GM23338 (cell line): Measurements from ENCODE around the gene LRRC47. TPM values are rescaled to one million over a fixed set of nuclear protein-coding genes. Genes with fewer than 3 reads are reported as not detected.

Experiments used
- ATAC-seq: fragments of 200-7000 bp; cut with Tn5 transposase; 3 replicates; pipeline ENCODE4 v1.9.1; 2020
- DNase-seq: peaks from one replicate; pipeline ENCODE4 v3.0.0-alpha.2; 2015; ENCODE audit warnings: low spot score
- H2AFZ ChIP-seq: fragments of 200-600 bp; sonication (generic); 2 replicates; pipeline ENCODE4 v1.8.0; 2016; ENCODE audit warnings: antibody characterized with exemption, mild to moderate bottlenecking, moderate library complexity
- H3F3A ChIP-seq: fragments of 200-600 bp; sonication (generic); replicated peaks from 2 replicates; pipeline ENCODE4 v1.8.0; 2017; ENCODE audit warnings: antibody characterized with exemption, mixed run types, low read depth
- H3K27ac ChIP-seq: fragments of 200-600 bp; sonication (generic); 2 replicates; pipeline ENCODE4 v1.6.1; 2016; ENCODE audit warnings: low read depth
- H3K27me3 ChIP-seq: fragments of 200-600 bp; sonication (generic); 2 replicates; pipeline ENCODE4 v1.8.0; 2016; ENCODE audit warnings: mild to moderate bottlenecking, mixed run types, moderate library complexity; ENCODE audit not compliant: insufficient read depth
- H3K36me3 ChIP-seq: fragments of 200-600 bp; sonication (generic); 2 replicates; pipeline ENCODE4 v1.8.0; 2016; ENCODE audit warnings: mild to moderate bottlenecking; ENCODE audit not compliant: insufficient read depth
- H3K4me1 ChIP-seq: fragments of 200-600 bp; sonication (generic); 2 replicates; pipeline ENCODE4 v1.8.0; 2016; ENCODE audit warnings: mild to moderate bottlenecking, moderate library complexity; ENCODE audit not compliant: insufficient read depth
- H3K4me2 ChIP-seq: fragments of 200-600 bp; sonication (generic); 2 replicates; pipeline ENCODE4 v1.7.1; 2017; ENCODE audit warnings: mixed run types
- H3K4me3 ChIP-seq: fragments of 200-600 bp; sonication (generic); 2 replicates; pipeline ENCODE4 v1.6.1; 2016; ENCODE audit warnings: mixed run types
- H3K79me2 ChIP-seq: fragments of 200-600 bp; sonication (generic); replicated peaks from 2 replicates; pipeline ENCODE4 v1.8.0; 2017; ENCODE audit warnings: mild to moderate bottlenecking; ENCODE audit not compliant: insufficient read depth
- H3K9me2 ChIP-seq: fragments of 200-600 bp; sonication (generic); 2 replicates; pipeline ENCODE4 v1.8.0; 2017; ENCODE audit not compliant: insufficient read depth
- H4K20me1 ChIP-seq: fragments of 200-600 bp; sonication (generic); replicated peaks from 2 replicates; pipeline ENCODE4 v1.8.0; 2017; ENCODE audit warnings: mild to moderate bottlenecking; ENCODE audit not compliant: insufficient read depth
- H3K27ac Mint-ChIP-seq: 2 replicates; pipeline ENCODE4 v1.8.0; 2020; ENCODE audit warnings: inconsistent platforms, mild to moderate bottlenecking, moderate library complexity, mixed read lengths
- H3K27me3 Mint-ChIP-seq: 3 replicates; pipeline ENCODE4 v1.8.0; 2022; ENCODE audit warnings: low read depth, mild to moderate bottlenecking, moderate library complexity, mixed read lengths, inconsistent platforms; ENCODE audit not compliant: insufficient read depth, poor library complexity
- H3K36me3 Mint-ChIP-seq: 3 replicates; pipeline ENCODE4 v1.8.0; 2021; ENCODE audit warnings: low read depth, mild to moderate bottlenecking, inconsistent platforms, moderate library complexity, mixed read lengths
- H3K4me1 Mint-ChIP-seq: 3 replicates; pipeline ENCODE4 v1.8.0; 2020; ENCODE audit warnings: mild to moderate bottlenecking, inconsistent platforms, mixed read lengths
- H3K4me3 Mint-ChIP-seq: 3 replicates; pipeline ENCODE4 v1.8.0; 2021; ENCODE audit warnings: moderate library complexity, mild to moderate bottlenecking, inconsistent platforms, mixed read lengths
- H3K9me3 Mint-ChIP-seq: 3 replicates; pipeline ENCODE4 v1.8.0; 2020; ENCODE audit warnings: moderate library complexity, mild to moderate bottlenecking, inconsistent platforms, mixed read lengths
- CREB1 ChIP-seq: fragments of 250-450 bp; sonication (Bioruptor Pico); IDR thresholded peaks from 2 replicates; pipeline ENCODE4 v1.5.0; 2020; ENCODE audit warnings: low read depth, mild to moderate bottlenecking, moderate library complexity
- ETS1 ChIP-seq: IDR thresholded peaks from 2 replicates; pipeline ENCODE4 v1.6.1; 2016; ENCODE audit warnings: antibody characterized with exemption
- EZH2 ChIP-seq: fragments of 200-600 bp; sonication (generic); IDR thresholded peaks from one replicate; pipeline ENCODE4 v1.8.0; 2017; ENCODE audit warnings: antibody characterized with exemption, mild to moderate bottlenecking, low read depth; ENCODE audit not compliant: unreplicated experiment
- EZH2phosphoT487 ChIP-seq: fragments of 200-600 bp; sonication (generic); IDR thresholded peaks from one replicate; pipeline ENCODE4 v1.8.1; 2018; ENCODE audit warnings: antibody characterized with exemption; ENCODE audit not compliant: unreplicated experiment
- JUNB ChIP-seq: IDR thresholded peaks from one replicate; pipeline ENCODE4 v1.6.1; 2016; ENCODE audit warnings: antibody characterized with exemption; ENCODE audit not compliant: unreplicated experiment
- NANOG ChIP-seq: IDR thresholded peaks from 2 replicates; pipeline ENCODE4 v1.6.1; 2016; ENCODE audit warnings: antibody characterized with exemption, borderline replicate concordance
- POLR2AphosphoS5 ChIP-seq: IDR thresholded peaks from 2 replicates; pipeline ENCODE4 v1.6.1; 2016; ENCODE audit warnings: antibody characterized with exemption, low read depth
- STAT1 ChIP-seq: IDR thresholded peaks from one replicate; pipeline ENCODE4 v1.6.1; 2016; ENCODE audit warnings: antibody characterized with exemption; ENCODE audit not compliant: unreplicated experiment
- ZNF114 ChIP-seq: fragments of 250-450 bp; sonication (Bioruptor Pico); IDR thresholded peaks from 2 replicates; pipeline ENCODE4 v1.5.0; 2020; ENCODE audit warnings: mild to moderate bottlenecking, moderate library complexity
- ZNF331 ChIP-seq: fragments of 250-450 bp; sonication (Bioruptor Pico); IDR thresholded peaks from 2 replicates; pipeline ENCODE4 v1.5.0; 2020; ENCODE audit warnings: low read depth, mild to moderate bottlenecking, moderate library complexity
- ZNF462 ChIP-seq: fragments of 250-450 bp; sonication (Bioruptor Pico); IDR thresholded peaks from 2 replicates; pipeline ENCODE4 v1.5.0; 2020; ENCODE audit warnings: mild to moderate bottlenecking, moderate library complexity
- polyA plus RNA-seq: library from polyadenylated mRNA; unstranded; fragments of >200 nt; fragmentation: Nextera tagmentation; extraction: Ambion mirVana; gene quantifications from 2 replicates; pipeline ENCODE4 v1.2.1, GENCODE V29; 2016
- total RNA-seq: library from RNA; depleted of rRNA; stranded (reverse); fragments of >200 nt; shearing (Covaris generic); gene quantifications from 2 replicates; pipeline ENCODE4 v1.2.3, GENCODE V29; 2014
- TF ChIP-seq, protein P1 (sequence below): IDR thresholded peaks from one replicate; pipeline ENCODE4 v1.6.1; 2018; ENCODE audit warnings: antibody characterized with exemption; ENCODE audit not compliant: unreplicated experiment
- TF ChIP-seq, protein P2 (sequence below), 2 experiments: fragments of 200-600 bp in 1 of 2; sonication (generic) in 1 of 2; conservative IDR thresholded peaks; 2 replicates each; pipeline versions ENCODE4 v1.5.1 to v1.6.1; 2016 to 2017; ENCODE audit warnings: antibody characterized with exemption in 2 of 2, low read depth in 2 of 2, mild to moderate bottlenecking in 2 of 2, moderate library complexity in 1 of 2

LRRC47 gene
- total and polyA plus RNA-seq, 2 experiments from 2014 or later: 15.8 to 76.8 TPM

- no peak overlapping the region for H3K4me3 ChIP-seq
- TF ChIP-seq STAT1 (no peak), NANOG (no peak), JUNB (no peak), ZNF331 (CRISPR knock-in tag) (no peak), CREB1 (no peak), ZNF462 (CRISPR knock-in tag) (no peak), ZNF114 (no peak), POLR2AphosphoS5 (no peak), EZH2phosphoT487 (no peak), ETS1 (no peak), EZH2 (no peak)
- TF ChIP-seq, protein P1, sequence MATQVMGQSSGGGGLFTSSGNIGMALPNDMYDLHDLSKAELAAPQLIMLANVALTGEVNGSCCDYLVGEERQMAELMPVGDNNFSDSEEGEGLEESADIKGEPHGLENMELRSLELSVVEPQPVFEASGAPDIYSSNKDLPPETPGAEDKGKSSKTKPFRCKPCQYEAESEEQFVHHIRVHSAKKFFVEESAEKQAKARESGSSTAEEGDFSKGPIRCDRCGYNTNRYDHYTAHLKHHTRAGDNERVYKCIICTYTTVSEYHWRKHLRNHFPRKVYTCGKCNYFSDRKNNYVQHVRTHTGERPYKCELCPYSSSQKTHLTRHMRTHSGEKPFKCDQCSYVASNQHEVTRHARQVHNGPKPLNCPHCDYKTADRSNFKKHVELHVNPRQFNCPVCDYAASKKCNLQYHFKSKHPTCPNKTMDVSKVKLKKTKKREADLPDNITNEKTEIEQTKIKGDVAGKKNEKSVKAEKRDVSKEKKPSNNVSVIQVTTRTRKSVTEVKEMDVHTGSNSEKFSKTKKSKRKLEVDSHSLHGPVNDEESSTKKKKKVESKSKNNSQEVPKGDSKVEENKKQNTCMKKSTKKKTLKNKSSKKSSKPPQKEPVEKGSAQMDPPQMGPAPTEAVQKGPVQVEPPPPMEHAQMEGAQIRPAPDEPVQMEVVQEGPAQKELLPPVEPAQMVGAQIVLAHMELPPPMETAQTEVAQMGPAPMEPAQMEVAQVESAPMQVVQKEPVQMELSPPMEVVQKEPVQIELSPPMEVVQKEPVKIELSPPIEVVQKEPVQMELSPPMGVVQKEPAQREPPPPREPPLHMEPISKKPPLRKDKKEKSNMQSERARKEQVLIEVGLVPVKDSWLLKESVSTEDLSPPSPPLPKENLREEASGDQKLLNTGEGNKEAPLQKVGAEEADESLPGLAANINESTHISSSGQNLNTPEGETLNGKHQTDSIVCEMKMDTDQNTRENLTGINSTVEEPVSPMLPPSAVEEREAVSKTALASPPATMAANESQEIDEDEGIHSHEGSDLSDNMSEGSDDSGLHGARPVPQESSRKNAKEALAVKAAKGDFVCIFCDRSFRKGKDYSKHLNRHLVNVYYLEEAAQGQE: no peak
- TF ChIP-seq, protein P2, sequence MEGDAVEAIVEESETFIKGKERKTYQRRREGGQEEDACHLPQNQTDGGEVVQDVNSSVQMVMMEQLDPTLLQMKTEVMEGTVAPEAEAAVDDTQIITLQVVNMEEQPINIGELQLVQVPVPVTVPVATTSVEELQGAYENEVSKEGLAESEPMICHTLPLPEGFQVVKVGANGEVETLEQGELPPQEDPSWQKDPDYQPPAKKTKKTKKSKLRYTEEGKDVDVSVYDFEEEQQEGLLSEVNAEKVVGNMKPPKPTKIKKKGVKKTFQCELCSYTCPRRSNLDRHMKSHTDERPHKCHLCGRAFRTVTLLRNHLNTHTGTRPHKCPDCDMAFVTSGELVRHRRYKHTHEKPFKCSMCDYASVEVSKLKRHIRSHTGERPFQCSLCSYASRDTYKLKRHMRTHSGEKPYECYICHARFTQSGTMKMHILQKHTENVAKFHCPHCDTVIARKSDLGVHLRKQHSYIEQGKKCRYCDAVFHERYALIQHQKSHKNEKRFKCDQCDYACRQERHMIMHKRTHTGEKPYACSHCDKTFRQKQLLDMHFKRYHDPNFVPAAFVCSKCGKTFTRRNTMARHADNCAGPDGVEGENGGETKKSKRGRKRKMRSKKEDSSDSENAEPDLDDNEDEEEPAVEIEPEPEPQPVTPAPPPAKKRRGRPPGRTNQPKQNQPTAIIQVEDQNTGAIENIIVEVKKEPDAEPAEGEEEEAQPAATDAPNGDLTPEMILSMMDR (conservative IDR thresholded peaks at IDR 0.05; ENCODE audit: low read depth in 2 of 2): no peak
- no peaks in the 10 kb centered on the region for H3K36me3 ChIP-seq
- peaks cover 49% of the 10 kb centered on the region for H3K36me3 Mint-ChIP-seq
- DNase-seq (no peak), ATAC-seq (no peak)
- H3K27me3 ChIP-seq: no peaks in the 10 kb centered on the region
- H3K4me3 Mint-ChIP-seq: no peak overlapping the region; the same call in 2 of the 3 replicates
- H3K9me2 ChIP-seq: no peaks in the 10 kb centered on the region
- H3K4me1 Mint-ChIP-seq: peaks cover 49% of the 10 kb centered on the region
- no peak overlapping the region; the same call in 1 of the 2 replicates for H3K4me2 ChIP-seq
- H2AFZ ChIP-seq: no peak overlapping the region
- peaks cover 33% of the 10 kb centered on the region for H3K4me1 ChIP-seq
- H3K27me3 Mint-ChIP-seq: peaks cover 22% of the 10 kb centered on the region
- no peaks in the 10 kb centered on the region; the same call in 1 of the 2 replicates for H4K20me1 ChIP-seq
- H3K27ac Mint-ChIP-seq: peak overlapping the region; percentile 78
- H3K27ac ChIP-seq: peak overlapping the region; percentile 98; the same call in 1 of the 2 replicates
- peaks cover 71% of the 10 kb centered on the region for H3K79me2 ChIP-seq
- H3K9me3 Mint-ChIP-seq: no peaks in the 10 kb centered on the region
- H3F3A ChIP-seq: peaks cover 16% of the 10 kb centered on the region
Observed at GRCh38 chr1:3790952-3791351, 5.3 kb downstream of the LRRC47 start.
